ENCODE data around the gene CAMTA1. TPM values are rescaled to one million over a fixed set of nuclear protein-coding genes. Genes with fewer than 3 reads are reported as not detected.

The CAMTA1 gene
- polyA plus RNA-seq, 1 experiment, result 64.9 TPM

DNA sequence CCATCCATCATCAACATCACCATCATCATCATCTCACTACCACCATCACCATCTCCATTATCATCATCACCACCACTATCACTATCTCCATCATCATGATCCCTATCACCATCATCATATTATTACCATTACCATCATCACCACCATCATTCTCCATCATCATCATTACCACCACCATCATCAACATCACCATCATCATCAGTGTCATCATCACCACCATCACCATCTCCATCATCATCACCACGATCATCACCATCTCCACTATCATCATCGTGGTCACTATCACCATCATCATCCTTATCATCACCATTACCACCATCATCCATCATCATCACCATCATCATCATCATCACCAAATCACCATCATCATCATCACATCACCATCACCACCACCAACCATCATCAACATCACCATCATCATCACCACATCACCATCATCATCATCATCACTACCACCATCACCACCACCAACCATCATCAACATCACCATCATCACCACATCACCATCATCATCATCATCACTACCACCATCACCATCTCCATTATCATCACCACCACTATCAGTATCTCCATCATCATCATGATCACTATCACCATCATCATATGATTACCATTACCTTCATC lies 783.8 kb downstream of the CAMTA1 start:
- TF ChIP-seq CTCF (IDR thresholded peaks at IDR 0.05; ENCODE audit: low read depth, low read length), result no peak
- Histone ChIP-seq H3K4me3 (ENCODE audit: low read depth, low read length) (no peak overlapping the region), H3K9me3 (ENCODE audit: control insufficient read depth, insufficient read depth, low read length) (no peaks in the 10 kb centered on the region; the same call in 1 of the 2 replicates), H3K27ac (ENCODE audit: low read depth, low read length) (no peak overlapping the region), H3K27me3 (ENCODE audit: control insufficient read depth, insufficient read depth, low read length) (no peaks in the 10 kb centered on the region)
- ChIA-PET POLR2A (no interaction called here), CTCF (no interaction called here)
- no peak for DNase-seq (ENCODE audit: low read depth, low spot score)

GRCh38 chr1:7570311-7570710 lies 785.1 kb downstream of the CAMTA1 start:
- no peak for TF ChIP-seq CTCF (IDR thresholded peaks at IDR 0.05; ENCODE audit: low read depth, low read length)
- CTCF ChIA-PET, result interaction anchor here (0.6 kb wide), 1 partner anchor 850 kb away, joined by 3 read pairs; no protein-coding TSS in a partner anchor
- Histone ChIP-seq H3K9me3 (ENCODE audit: control insufficient read depth, insufficient read depth, low read length) (no peaks in the 10 kb centered on the region; the same call in 1 of the 2 replicates), H3K27ac (ENCODE audit: low read depth, low read length) (no peak overlapping the region), H3K4me3 (ENCODE audit: low read depth, low read length) (no peak overlapping the region), H3K27me3 (ENCODE audit: control insufficient read depth, insufficient read depth, low read length) (no peaks in the 10 kb centered on the region)
- DNase-seq (ENCODE audit: low read depth, low spot score), result no peak
- POLR2A ChIA-PET, result no interaction called here

DNA sequence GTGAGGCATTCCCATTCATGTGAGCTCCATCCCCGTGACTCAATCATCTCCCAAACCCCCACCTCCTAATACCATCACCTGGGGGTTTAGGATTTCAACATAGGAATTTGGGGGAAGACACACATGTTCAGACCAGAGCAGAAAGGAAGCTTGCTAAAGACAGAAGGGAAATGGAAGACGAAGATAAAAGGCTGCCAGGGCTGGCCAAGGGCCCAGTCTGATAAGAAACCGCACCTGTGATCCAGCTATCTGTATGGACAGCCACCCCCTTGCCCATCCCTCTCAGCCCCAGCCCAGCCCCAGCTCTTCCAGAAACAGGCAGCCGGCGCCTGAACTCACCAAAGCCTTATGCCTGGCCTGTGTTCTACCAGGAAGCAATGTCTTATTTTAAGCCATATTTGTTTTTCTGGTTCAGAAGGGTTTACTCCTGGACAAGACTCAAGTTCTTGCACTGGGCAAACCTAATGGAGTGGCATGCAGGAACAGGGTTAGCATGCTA lies 787.4 kb downstream of the CAMTA1 start:
- Histone ChIP-seq H3K4me3 (ENCODE audit: low read depth, low read length) (no peak overlapping the region), H3K27ac (ENCODE audit: low read depth, low read length) (no peak overlapping the region), H3K9me3 (ENCODE audit: control insufficient read depth, insufficient read depth, low read length) (no peaks in the 10 kb centered on the region), H3K27me3 (ENCODE audit: control insufficient read depth, insufficient read depth, low read length) (no peaks in the 10 kb centered on the region)
- DNase-seq (ENCODE audit: low read depth, low spot score), result no peak
- ChIA-PET CTCF (interaction anchor here (1.5 kb wide), 1 partner anchor 95 kb away, joined by 3 read pairs; no protein-coding TSS in a partner anchor), POLR2A (no interaction called here)
- TF ChIP-seq CTCF (IDR thresholded peaks at IDR 0.05; ENCODE audit: low read depth, low read length), result no peak

DNA sequence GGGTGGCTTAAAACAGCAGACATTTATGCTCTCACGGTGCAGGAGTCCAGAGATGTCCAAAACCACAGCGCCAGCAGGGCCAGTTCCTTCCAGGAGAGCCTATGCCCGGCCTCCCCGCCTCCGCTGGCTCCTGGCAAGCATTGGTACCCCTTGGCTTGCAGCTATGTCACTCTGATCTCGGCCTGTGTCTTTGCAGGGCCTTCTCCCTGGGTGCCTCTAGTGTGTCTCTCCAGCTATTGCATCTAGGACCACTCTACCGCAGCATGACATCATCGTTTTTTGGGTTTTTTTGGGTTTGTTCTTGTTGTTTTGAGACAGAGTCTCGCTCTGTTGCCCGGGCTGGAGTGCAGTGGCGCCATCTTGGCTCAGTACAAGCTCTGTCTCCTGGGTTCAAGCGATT lies 788.2 kb downstream of the CAMTA1 start:
- DNase-seq (ENCODE audit: low read depth, low spot score), result no peak
- no peaks in the 10 kb centered on the region for H3K9me3 ChIP-seq (ENCODE audit: control insufficient read depth, insufficient read depth, low read length)
- H3K27ac ChIP-seq (ENCODE audit: low read depth, low read length), result no peak overlapping the region
- ChIA-PET CTCF (no interaction called here), POLR2A (no interaction called here)
- H3K27me3 ChIP-seq (ENCODE audit: control insufficient read depth, insufficient read depth, low read length), result no peaks in the 10 kb centered on the region
- TF ChIP-seq CTCF (IDR thresholded peaks at IDR 0.05; ENCODE audit: low read depth, low read length), result no peak
- H3K4me3 ChIP-seq (ENCODE audit: low read depth, low read length), result no peak overlapping the region

GRCh38 chr1:7574121-7575040 lies 789.1 kb downstream of the CAMTA1 start:
- Histone ChIP-seq H3K4me3 (ENCODE audit: low read depth, low read length) (no peak overlapping the region), H3K27me3 (ENCODE audit: control insufficient read depth, insufficient read depth, low read length) (no peaks in the 10 kb centered on the region), H3K9me3 (ENCODE audit: control insufficient read depth, insufficient read depth, low read length) (no peaks in the 10 kb centered on the region), H3K27ac (ENCODE audit: low read depth, low read length) (no peak overlapping the region)
- DNase-seq (ENCODE audit: low read depth, low spot score), result no peak
- ChIA-PET CTCF (no interaction called here), POLR2A (interaction anchor here (0.5 kb wide), 1 partner anchor 46 kb away, joined by 3 read pairs; no protein-coding TSS in a partner anchor)
- TF ChIP-seq CTCF (IDR thresholded peaks at IDR 0.05; ENCODE audit: low read depth, low read length), result no peak
